GM19099 (cell line): Measurements from ENCODE around the gene ALPL.

ENCODE experiments used
- POLR2A ChIP-seq: IDR thresholded peaks from 3 replicates; pipeline ENCODE4 v1.6.1; 2011; ENCODE audit warnings: low read depth; ENCODE audit not compliant: insufficient read length; ENCODE audit errors: extremely low read depth

Gene ALPL

GRCh38 chr1:21499283-21499950, 9.8 kb upstream of the ALPL start:
- TF ChIP-seq POLR2A, result no peak

- TF ChIP-seq POLR2A, result no peak
Observed at GRCh38 chr1:21503706-21504377, 5.4 kb upstream of the ALPL start.

GRCh38 chr1:21506804-21507203, 2.4 kb upstream of the ALPL start:
- no peak for TF ChIP-seq POLR2A

- no peak for TF ChIP-seq POLR2A
Observed at GRCh38 chr1:21507511-21508270, 1.5 kb upstream of the ALPL start.

- no peak for TF ChIP-seq POLR2A
Observed at GRCh38 chr1:21508580-21509350, 458 bp upstream of the ALPL start.

GRCh38 chr1:21510113-21510493, 880 bp downstream of the ALPL start:
- no peak for TF ChIP-seq POLR2A

GRCh38 chr1:21510885-21511578, 1.8 kb downstream of the ALPL start:
- TF ChIP-seq POLR2A, result no peak

DNA sequence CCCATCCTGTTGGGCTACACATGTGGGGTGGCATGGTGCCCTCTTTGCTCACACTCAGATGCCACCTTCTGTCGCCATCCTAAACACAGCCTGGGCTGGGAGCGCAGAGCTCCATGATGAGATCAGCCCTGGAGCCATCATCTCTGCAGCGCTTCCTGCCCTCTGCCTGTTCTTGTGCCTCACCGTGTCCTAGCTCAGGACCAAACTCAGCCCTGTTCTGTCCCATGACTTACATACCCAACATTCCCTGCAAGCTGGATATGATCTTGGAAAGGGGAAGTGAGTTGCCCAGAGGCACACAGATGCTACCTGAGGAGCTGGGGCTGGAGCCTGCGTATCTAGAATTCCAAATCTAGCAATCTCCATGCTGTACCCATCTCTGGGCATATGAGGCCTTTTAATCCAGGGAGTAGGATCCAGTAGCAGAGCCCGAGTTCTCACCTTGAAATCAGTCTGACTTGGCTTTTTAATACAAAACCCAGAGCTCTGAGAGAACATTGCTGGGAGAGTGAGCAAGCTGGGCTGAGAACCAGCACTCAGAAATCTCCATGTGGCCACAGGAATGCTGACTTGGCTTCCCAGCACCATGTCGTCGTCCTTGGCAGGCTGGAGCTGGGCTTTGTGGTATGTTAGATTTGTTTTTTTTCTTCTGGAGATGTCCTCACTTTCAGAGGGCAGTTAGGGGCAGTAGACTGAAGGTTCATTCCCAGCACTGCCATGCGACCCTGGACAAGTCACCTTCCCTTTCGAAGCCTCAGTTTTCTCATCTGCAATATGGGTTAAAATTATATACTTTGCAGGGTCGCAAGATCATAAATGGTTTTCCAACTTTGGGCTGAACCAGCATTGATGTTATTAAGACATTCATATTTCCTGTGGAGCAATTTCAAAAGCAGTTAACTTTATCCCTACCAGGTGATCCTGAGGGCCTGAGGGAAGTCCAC, 2.6 kb downstream of the ALPL start:
- TF ChIP-seq POLR2A, result no peak

DNA sequence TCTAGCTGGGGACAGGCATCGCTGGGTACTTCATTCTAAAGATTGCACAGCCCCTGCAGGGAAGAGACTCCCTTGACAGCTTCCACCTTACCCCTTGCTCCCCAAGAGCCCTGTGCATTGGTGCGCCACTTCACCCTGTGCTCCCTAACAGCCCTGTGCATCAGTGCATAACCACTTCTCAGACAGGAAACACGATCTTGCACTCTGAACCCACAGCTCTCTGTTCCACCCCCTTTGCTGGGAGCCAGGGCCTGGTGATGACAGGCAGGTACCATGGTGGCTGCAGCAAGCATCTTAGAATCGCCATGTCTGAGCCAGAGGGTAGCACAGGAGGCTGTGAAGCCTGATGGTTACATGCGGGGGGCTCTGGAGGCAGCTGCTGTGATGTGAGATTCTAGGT, 5.0 kb downstream of the ALPL start:
- TF ChIP-seq POLR2A, result no peak

DNA sequence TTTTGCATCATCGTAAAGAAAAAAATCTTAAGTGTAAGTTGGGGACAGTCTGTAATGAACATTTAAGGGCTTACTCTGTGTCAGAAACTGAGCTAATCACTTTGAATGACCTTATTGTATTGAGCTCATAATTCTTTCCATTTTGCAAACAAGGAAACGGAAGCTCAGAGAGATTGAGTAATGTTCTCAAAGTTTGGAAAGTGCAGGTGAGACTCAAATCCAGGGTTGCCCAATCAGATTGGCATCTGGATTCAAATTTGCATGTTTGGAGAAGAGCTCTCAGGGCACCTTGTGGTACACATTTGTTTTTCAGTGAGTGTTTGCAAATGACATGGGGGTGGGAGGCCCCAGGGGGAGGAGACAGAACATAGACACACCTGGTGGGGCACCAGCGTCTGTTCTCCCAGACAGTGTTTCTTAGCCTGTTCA, 8.0 kb downstream of the ALPL start:
- TF ChIP-seq POLR2A, result no peak

DNA sequence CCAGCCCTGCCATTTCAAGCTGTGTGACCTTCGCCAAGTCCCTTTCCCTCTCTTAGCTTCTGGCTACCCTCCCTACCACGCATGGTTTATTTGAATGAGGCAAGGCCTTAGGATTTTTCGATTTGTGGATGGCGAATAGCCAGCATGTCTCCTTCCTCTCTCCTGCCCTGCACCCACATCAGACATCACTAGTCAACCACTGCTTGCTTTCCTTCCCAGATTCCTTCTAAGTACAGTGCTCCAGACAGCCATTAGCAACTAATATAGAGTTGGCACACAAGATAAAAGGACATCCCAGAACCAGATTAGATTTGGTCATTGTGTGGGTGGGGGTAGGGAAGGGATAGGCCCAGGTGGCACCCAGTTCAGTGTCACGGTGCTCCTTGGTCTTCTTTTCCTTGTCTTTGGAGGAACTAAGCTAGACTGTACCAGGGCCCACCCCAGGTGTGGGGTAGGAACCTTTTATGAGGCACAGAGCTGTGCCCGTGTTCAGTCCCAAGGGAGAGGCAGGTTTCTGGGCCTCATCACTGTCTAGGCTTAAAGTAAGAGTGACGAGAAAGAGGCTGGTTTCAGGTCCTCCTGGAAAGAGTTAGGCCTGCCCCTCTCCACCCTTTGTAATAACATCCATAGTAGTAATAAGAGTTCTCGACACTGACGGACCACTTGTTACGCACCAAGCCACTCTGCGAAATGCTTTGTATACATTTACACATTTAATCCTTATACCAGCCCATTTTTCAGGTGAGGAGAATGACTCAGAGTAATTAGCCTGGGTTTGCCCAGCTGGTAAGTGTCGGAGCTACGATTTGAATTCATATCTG, 8.6 kb downstream of the ALPL start:
- no peak for TF ChIP-seq POLR2A

DNA sequence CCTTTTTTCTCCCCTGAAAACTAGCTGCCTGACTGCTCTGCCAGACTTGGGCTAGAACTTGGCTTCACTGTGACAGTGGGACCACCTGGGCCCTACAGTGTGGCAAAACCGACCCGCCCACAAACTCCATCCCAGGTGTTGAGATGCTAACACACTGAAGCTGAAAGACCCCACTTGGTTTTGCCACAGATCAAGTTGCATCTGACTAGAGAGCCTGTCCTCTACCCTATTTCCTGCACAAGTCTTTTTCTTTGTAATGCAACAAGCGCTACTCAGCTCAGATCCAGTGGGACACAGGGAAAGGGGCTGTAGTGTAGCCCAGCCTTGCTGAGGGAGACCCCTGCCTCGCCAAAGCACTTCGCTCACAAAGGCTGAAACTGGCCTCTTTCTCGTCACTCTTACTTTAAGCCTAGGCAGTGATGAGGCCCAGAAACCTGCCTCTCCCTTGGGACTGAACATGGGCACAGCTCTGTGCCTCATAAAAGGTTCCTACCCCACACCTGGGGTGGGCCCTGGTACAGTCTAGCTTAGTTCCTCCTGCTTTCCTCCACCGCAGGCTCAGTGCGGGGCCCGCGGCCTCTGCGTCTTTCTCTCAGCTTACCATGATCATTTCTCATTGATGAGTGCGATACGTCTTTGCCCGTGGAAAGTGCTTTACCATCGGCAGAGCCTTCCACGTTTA, 9.7 kb downstream of the ALPL start:
- no peak for TF ChIP-seq POLR2A
